ENCODE data around the gene UGT2A3.

The UGT2A3 gene

GRCh38 chr4:68951078-68951805 lies at the start of gene UGT2A3:
TSS of gene UGT2A3 (minus strand) at chr4:68951804. CDS start at chr4:68951760, 44 bp downstream.
- TF ChIP-seq CTCF (IDR thresholded peaks at IDR 0.05; ENCODE audit: control extremely low read depth, extremely low read depth, low read depth, missing control alignments) = no peak
- ChIA-PET POLR2A (no interaction called here), CTCF (interaction anchor here (1.0 kb wide), 1 partner anchor 11 kb away, joined by 3 read pairs; no protein-coding TSS in a partner anchor)
- no peak for DNase-seq (ENCODE audit: extremely low spot score)

DNA sequence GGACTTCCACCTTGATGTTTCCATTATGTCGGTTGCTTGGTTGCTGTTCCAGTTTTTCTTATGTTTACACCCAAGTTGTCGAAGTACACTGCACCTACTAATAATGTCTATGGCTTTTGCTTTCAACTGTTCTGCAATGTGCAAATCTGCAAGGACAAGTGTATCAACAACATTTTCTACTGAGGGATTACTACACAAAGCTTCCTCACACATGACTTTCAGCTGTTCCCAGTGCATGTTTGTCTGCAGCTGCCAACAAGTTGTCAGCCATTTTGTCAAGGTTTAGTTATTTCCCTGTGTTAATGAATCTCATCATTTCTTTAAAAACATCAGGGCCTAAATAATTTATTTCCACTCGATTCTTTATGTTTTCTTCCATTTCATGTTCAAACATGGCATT lies 45.4 kb upstream of the UGT2A3 start:
- no peak for DNase-seq (ENCODE audit: extremely low spot score)
- POLR2A ChIA-PET = no interaction called here
- CTCF ChIA-PET = interaction anchor here (1.1 kb wide), 1 partner anchor 27 kb away, joined by 3 read pairs; no protein-coding TSS in a partner anchor
- no peak for TF ChIP-seq CTCF (IDR thresholded peaks at IDR 0.05; ENCODE audit: control extremely low read depth, extremely low read depth, low read depth, missing control alignments)

DNA sequence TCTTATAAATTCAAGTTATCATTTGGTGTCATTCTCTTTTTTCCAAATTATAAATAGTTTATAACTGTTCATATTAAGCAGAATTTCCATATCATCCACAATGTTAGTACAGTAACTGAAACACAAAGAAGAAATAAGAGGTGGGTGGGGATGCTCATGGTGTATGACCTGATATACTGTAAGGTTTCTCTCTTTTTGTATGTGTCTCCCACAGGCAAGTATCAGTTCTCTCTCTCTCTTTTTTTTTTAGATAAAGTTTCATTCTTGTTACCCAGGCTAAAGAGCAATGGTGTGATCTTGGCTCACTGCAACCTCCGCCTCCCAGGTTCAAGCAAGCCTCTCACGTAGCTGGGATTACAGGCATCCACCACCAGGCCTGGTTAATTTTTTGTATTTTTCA lies 43.7 kb upstream of the UGT2A3 start:
- POLR2A ChIA-PET = no interaction called here
- no peak for TF ChIP-seq CTCF (IDR thresholded peaks at IDR 0.05; ENCODE audit: control extremely low read depth, extremely low read depth, low read depth, missing control alignments)
- DNase-seq (ENCODE audit: extremely low spot score) = no peak
- CTCF ChIA-PET = no interaction called here

DNA sequence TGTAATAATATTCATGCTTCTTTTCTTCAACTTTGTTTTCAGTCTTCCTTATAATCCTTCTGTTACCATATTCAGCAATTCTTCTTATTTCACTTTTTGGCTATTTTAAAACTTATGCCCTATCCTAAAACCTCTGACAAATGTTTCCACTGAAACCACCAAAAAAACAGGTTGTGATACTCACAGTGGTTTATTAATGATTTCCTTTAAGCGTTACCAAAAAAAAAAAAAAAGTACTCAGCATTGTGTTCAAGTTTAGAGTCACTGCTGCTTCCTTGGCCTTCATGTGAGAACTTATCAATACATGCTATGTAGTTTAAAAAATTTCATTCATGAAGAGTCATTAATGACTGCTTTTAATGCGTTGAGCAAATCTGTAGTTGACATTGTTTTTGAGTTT lies 35.4 kb upstream of the UGT2A3 start:
- ChIA-PET POLR2A (no interaction called here), CTCF (no interaction called here)
- DNase-seq (ENCODE audit: extremely low spot score) = peak; percentile 2
- TF ChIP-seq CTCF (IDR thresholded peaks at IDR 0.05; ENCODE audit: control extremely low read depth, extremely low read depth, low read depth, missing control alignments) = no peak

DNA sequence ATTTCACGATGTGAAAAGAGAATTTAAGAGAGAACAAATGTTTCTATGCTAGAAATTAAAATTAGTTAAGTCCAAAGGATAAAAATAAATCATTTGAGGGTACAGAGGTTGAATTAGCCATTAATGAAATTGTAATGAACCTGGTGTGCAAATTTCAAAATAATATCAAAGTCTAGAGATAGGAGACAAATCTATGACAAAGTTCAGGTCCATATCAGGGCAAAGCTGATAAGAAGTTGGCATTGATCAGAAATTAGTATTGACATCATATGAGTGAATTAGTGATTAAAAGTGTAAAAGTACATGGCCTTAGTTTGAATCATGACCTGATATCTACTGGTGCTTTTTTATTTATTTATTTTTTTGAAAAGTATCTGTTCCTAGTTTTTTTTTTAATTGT lies 33.8 kb upstream of the UGT2A3 start:
- CTCF ChIA-PET = no interaction called here
- no peak for TF ChIP-seq CTCF (IDR thresholded peaks at IDR 0.05; ENCODE audit: control extremely low read depth, extremely low read depth, low read depth, missing control alignments)
- no peak for DNase-seq (ENCODE audit: extremely low spot score)
- POLR2A ChIA-PET = no interaction called here

DNA sequence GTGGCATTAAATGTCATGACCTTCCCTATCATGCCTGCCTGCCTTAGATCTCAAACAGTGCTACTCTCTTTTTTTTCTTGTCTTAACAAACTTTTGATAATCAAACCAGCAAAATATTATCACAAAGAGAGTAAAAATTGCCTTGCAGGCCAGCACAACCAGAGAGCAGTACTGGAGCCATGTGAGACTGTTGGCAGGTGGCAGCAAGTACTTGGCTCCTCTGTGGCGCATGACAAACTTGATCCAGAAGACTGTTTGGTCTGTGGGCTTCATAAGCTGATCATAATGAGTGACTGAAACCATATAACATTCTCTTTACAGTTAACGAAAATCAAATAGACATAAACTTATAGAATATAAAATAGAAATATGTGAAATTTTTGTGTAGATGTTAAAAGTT lies 33.3 kb upstream of the UGT2A3 start:
- ChIA-PET POLR2A (no interaction called here), CTCF (no interaction called here)
- no peak for TF ChIP-seq CTCF (IDR thresholded peaks at IDR 0.05; ENCODE audit: control extremely low read depth, extremely low read depth, low read depth, missing control alignments)
- DNase-seq (ENCODE audit: extremely low spot score) = no peak
